22Rv1 (cell line): ENCODE measurements around the gene MLLT10.

Experiments
- CTCF ChIP-seq: fragments of 450-650 bp; IDR thresholded peaks from 2 replicates; pipeline ENCODE4 v1.5.1; 2017; ENCODE audit warnings: mild to moderate bottlenecking
- ZFX ChIP-seq: fragments of 450-650 bp; IDR thresholded peaks from 2 replicates; pipeline ENCODE4 v1.6.1; 2017; ENCODE audit warnings: antibody characterized with exemption, borderline replicate concordance

GRCh38 chr10:21759232-21759631, 225.2 kb downstream of the MLLT10 start:
- TF ChIP-seq CTCF (no peak), ZFX (no peak)
